ENCODE results near the gene MT1G. TPM values are rescaled to one million over a fixed set of nuclear protein-coding genes. Genes with fewer than 3 reads are reported as not detected.

Gene MT1G
- total RNA-seq, 1 donor from 2014 or later, result 23.7 TPM

- TF ChIP-seq CTCF (IDR thresholded peaks at IDR 0.05), result no peak
- H3K36me3 ChIP-seq, result no peaks in the 10 kb centered on the region
- DNase-seq (no peak), ATAC-seq (no peak)
- peak overlapping the region; percentile 24 for H3K27ac ChIP-seq
- no peaks in the 10 kb centered on the region for H3K27me3 ChIP-seq
- peaks cover 23% of the 10 kb centered on the region for H3K4me1 ChIP-seq
- H3K4me3 ChIP-seq, result peak overlapping the region; percentile 63
- intact Hi-C loops (cut with DNase I), result no loop called here
- no peaks in the 10 kb centered on the region for H3K9me3 ChIP-seq
Measured at GRCh38 chr16:56684256-56684925, 16.5 kb upstream of the MT1G start.

GRCh38 chr16:56683424-56684172, 15.7 kb upstream of the MT1G start:
- no peaks in the 10 kb centered on the region for H3K9me3 ChIP-seq
- intact Hi-C loops (cut with DNase I), result no loop called here
- ATAC-seq, result no peak
- H3K4me3 ChIP-seq, result peak overlapping the region; percentile 63
- H3K36me3 ChIP-seq, result no peaks in the 10 kb centered on the region
- H3K27ac ChIP-seq, result peak overlapping the region; percentile 83
- no peak for DNase-seq
- peaks cover 23% of the 10 kb centered on the region for H3K4me1 ChIP-seq
- TF ChIP-seq CTCF (IDR thresholded peaks at IDR 0.05), result no peak
- H3K27me3 ChIP-seq, result no peaks in the 10 kb centered on the region

DNA sequence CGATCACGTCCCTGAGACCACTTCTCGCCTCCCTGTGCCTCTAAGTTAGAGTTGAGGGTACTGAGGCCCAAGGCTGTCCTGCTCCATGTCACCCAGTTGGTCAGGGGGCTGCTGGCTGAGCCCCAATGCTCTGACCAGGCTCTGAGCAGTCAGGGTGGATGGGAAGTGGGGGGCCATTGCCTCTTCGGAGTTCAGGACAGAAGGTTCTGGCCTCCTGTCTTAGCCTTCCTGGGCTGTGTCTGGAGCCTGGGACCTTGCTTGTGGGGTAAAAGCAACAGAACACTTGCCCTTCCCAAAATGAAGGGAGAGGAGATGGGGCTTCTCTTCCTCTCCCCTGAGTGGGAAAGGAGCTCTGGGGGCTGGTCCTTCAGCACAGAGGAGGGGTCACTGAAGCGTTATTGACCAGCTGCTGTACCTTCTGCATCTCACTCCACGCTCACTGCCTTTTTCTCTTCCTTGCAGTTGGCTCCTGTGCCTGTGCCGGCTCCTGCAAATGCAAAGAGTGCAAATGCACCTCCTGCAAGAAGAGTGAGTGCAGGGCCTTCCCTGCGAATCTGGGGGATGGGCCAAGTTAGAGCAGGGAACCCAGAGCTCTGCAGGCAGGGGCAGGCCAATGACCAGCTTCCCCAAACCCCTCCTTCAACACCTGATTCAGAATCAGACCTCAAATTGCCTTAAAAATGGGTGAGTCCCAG, 15.0 kb upstream of the MT1G start:
- ATAC-seq (no peak), DNase-seq (no peak)
- Histone ChIP-seq H3K36me3 (no peaks in the 10 kb centered on the region), H3K27ac (peak overlapping the region; percentile 83), H3K9me3 (no peaks in the 10 kb centered on the region), H3K4me3 (peak overlapping the region; percentile 63), H3K4me1 (peaks cover 23% of the 10 kb centered on the region), H3K27me3 (no peaks in the 10 kb centered on the region)
- intact Hi-C loops (cut with DNase I), result no loop called here
- TF ChIP-seq CTCF (IDR thresholded peaks at IDR 0.05), result no peak

DNA sequence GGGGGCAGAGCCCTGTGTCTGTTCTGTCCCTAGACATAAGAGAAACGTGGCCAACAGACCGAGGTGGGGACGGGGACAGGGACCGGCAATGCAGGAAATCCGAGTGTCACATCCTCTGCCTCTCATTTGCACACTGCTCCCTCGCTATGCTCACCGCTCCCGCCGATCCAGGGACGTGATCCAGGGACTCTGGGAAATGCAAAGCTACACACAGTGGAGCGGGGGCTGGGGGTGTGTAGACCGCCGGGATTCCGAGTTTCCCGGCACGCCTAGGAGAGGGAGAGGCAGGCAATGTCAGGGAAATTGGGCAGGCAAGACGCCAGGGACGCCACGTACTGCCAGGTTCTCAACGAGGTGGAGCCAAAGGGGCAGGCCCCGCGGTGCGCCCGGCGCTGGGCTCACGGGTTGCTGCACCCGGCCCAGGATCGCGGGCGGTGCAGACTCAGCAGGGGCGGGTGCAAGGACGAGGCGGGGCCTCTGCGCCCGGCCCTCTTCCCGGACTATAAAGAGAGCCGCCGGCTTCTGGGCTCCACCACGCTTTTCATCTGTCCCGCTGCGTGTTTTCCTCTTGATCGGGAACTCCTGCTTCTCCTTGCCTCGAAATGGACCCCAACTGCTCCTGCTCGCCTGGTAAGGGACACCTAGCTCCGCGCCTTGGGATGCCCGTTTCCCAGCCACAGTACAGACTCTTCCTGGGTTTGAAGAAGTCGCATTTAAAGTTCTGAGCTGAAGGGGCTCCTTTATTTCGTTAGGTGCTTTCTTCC, 14.3 kb upstream of the MT1G start, which contains the start of gene MT1X:
Gene MT1X (plus strand): TSS at position 532 of the 764 bp plus-strand sequence. CDS start 71 bp downstream, at position 603.
- intact Hi-C loops (cut with DNase I), result no loop called here
- H3K27ac ChIP-seq, result peak within 1 kb of the TSS; percentile 83
- ATAC-seq, result peak; percentile 99
- DNase-seq, result peak; percentile 96
- no peaks in the 10 kb centered on the region for H3K9me3 ChIP-seq
- H3K27me3 ChIP-seq, result no peaks in the 10 kb centered on the region
- H3K4me3 ChIP-seq, result peak within 1 kb of the TSS; percentile 63
- H3K36me3 ChIP-seq, result no peaks in the 10 kb centered on the region
- H3K4me1 ChIP-seq, result peaks cover 23% of the 10 kb centered on the region
- TF ChIP-seq CTCF (IDR thresholded peaks at IDR 0.05), result no peak

DNA sequence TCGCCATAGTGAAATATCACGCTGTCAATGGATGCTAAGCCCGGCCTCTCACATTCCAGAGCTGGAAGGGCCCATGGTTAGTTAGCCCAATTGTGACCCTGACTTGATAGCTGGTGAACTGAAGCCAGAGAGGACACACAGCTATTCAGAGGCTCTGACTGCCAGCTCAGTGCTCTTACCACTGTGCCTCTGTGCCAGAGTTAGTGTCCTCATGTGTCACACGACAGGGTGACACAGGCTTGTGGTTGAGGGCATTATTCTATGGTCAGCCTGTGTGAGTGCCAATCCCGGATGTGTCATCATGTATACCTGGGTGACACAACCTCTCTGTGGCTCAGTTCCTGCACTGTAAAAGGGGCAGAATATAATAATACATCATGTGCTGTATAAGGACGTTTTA, 12.0 kb upstream of the MT1G start:
- DNase-seq, result no peak
- Histone ChIP-seq H3K27me3 (peaks cover 17% of the 10 kb centered on the region), H3K36me3 (no peaks in the 10 kb centered on the region), H3K4me3 (no peak overlapping the region), H3K9me3 (no peaks in the 10 kb centered on the region), H3K4me1 (peaks cover 29% of the 10 kb centered on the region), H3K27ac (no peak overlapping the region)
- ATAC-seq, result no peak
- TF ChIP-seq CTCF (IDR thresholded peaks at IDR 0.05), result no peak
- intact Hi-C loops (cut with DNase I), result no loop called here

Data from upper lobe of right lung (tissue), 1 donor.